OCI-LY3 (cell line): ENCODE data around the gene KATNB1.

Experiments used
- EZH2phosphoT487 ChIP-seq: fragments of 200-600 bp; shearing (Covaris generic); IDR thresholded peaks from 2 replicates; pipeline ENCODE4 v1.6.1; 2018; ENCODE audit warnings: antibody characterized with exemption, mixed run types, low read depth
- TF ChIP-seq, protein P1 (sequence below): fragments of 200-600, 300-600 bp; sonication (generic); IDR thresholded peaks from 2 replicates; pipeline ENCODE4 v1.5.1; 2014; ENCODE audit warnings: antibody characterized with exemption, low read length, low read depth

- TF ChIP-seq, protein P1, sequence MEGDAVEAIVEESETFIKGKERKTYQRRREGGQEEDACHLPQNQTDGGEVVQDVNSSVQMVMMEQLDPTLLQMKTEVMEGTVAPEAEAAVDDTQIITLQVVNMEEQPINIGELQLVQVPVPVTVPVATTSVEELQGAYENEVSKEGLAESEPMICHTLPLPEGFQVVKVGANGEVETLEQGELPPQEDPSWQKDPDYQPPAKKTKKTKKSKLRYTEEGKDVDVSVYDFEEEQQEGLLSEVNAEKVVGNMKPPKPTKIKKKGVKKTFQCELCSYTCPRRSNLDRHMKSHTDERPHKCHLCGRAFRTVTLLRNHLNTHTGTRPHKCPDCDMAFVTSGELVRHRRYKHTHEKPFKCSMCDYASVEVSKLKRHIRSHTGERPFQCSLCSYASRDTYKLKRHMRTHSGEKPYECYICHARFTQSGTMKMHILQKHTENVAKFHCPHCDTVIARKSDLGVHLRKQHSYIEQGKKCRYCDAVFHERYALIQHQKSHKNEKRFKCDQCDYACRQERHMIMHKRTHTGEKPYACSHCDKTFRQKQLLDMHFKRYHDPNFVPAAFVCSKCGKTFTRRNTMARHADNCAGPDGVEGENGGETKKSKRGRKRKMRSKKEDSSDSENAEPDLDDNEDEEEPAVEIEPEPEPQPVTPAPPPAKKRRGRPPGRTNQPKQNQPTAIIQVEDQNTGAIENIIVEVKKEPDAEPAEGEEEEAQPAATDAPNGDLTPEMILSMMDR: no peak
- no peak for TF ChIP-seq EZH2phosphoT487
Measured at GRCh38 chr16:57706717-57707116, 28.9 kb upstream of the KATNB1 start.
